DOHH2 (cell line): Measurements from ENCODE around the gene CIDEB.

Experiments used
- H3F3A ChIP-seq: fragments of 200-600 bp; sonication (generic), shearing (Covaris generic); 2 replicates; pipeline ENCODE4 v1.6.0; 2016; ENCODE audit warnings: antibody characterized with exemption, mild to moderate bottlenecking; ENCODE audit not compliant: control insufficient read depth, insufficient read depth
- H3K27ac ChIP-seq: fragments of 200-600 bp; sonication (generic); 2 replicates; pipeline ENCODE4 v1.5.1; 2014; ENCODE audit warnings: low read depth, mild to moderate bottlenecking, low read length, moderate library complexity
- H3K27me3 ChIP-seq: fragments of 200-600 bp; sonication (generic); 2 replicates; pipeline ENCODE4 v1.6.1; 2014; ENCODE audit warnings: mild to moderate bottlenecking, low read length, mixed read lengths; ENCODE audit not compliant: control insufficient read depth
- H3K36me3 ChIP-seq: fragments of 200-600 bp; sonication (generic); 2 replicates; pipeline ENCODE4 v1.6.1; 2014; ENCODE audit warnings: mild to moderate bottlenecking, low read length, moderate library complexity, mixed read lengths; ENCODE audit not compliant: control insufficient read depth
- H3K4me1 ChIP-seq: fragments of 200-600 bp; sonication (generic); 2 replicates; pipeline ENCODE4 v1.6.1; 2014; ENCODE audit warnings: mild to moderate bottlenecking, low read length, mixed read lengths; ENCODE audit not compliant: control insufficient read depth
- H3K4me2 ChIP-seq: fragments of 200-600 bp; sonication (generic); 2 replicates; pipeline ENCODE4 v1.6.0; 2014; ENCODE audit warnings: mild to moderate bottlenecking, low read length, moderate library complexity
- H3K4me3 ChIP-seq: fragments of 200-600 bp; sonication (generic); 2 replicates; pipeline ENCODE4 v1.5.1; 2014; ENCODE audit warnings: mild to moderate bottlenecking, low read length, mixed read lengths
- H3K79me2 ChIP-seq: fragments of 200-600 bp; sonication (generic); 2 replicates; pipeline ENCODE4 v1.6.1; 2014; ENCODE audit warnings: mild to moderate bottlenecking, low read length, mixed read lengths; ENCODE audit not compliant: control insufficient read depth
- H3K9me2 ChIP-seq: fragments of 200-600 bp; sonication (generic); replicated peaks from 2 replicates; pipeline ENCODE4 v1.6.1; 2014; ENCODE audit warnings: mild to moderate bottlenecking, low read length, mixed read lengths; ENCODE audit not compliant: control insufficient read depth
- H3K9me3 ChIP-seq: fragments of 200-600 bp; sonication (generic); 2 replicates; pipeline ENCODE4 v1.6.1; 2014; ENCODE audit warnings: antibody characterized with exemption, low read length, mixed read lengths; ENCODE audit not compliant: control insufficient read depth, insufficient read depth
- H4K20me1 ChIP-seq: fragments of 200-600 bp; sonication (generic); 2 replicates; pipeline ENCODE4 v1.6.0; 2014; ENCODE audit warnings: low read depth, mild to moderate bottlenecking, antibody characterized with exemption, low read length, moderate library complexity; ENCODE audit not compliant: control insufficient read depth, insufficient read depth
- EZH2phosphoT487 ChIP-seq: fragments of 200-600 bp; sonication (generic); IDR thresholded peaks from 2 replicates; pipeline ENCODE4 v1.6.1; 2017; ENCODE audit warnings: borderline replicate concordance, mild to moderate bottlenecking, antibody characterized with exemption, low read length, moderate library complexity, mixed read lengths
- TF ChIP-seq, protein P1 (sequence below): fragments of 200-600 bp; sonication (generic); IDR thresholded peaks from one replicate; pipeline ENCODE4 v1.5.1; 2014; ENCODE audit warnings: antibody characterized with exemption, mild to moderate bottlenecking, low read depth, low read length; ENCODE audit not compliant: poor library complexity, severe bottlenecking

The CIDEB gene

DNA sequence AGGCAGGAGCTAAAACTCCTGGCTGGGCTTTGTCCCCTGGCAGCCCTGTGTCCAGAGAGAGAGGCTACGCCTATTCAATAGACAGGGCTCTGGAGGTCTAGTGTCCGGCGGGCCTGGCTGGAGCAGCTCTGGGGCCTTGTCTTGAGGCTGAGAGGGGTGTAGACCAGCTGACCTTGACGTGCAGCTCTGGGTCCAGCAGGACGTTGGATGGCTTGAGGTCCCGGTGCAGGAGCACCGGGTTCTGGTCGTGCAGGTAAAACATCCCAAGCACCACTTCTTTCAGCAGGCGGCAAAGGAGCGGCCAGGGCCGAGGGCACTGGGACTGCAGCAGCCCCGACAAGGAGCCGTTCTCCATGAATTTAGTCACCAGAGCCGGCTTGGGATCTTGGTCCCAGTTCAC lies 31.1 kb upstream of the CIDEB start:
- TF ChIP-seq EZH2phosphoT487 = no peak
- Histone ChIP-seq H3K4me1 (peaks cover 19% of the 10 kb centered on the region), H3K4me3 (peak overlapping the region; percentile 83), H3F3A (no peaks in the 10 kb centered on the region; the same call in 1 of the 2 replicates), H4K20me1 (no peaks in the 10 kb centered on the region), H3K79me2 (no peaks in the 10 kb centered on the region), H3K4me2 (peak overlapping the region; percentile 90), H3K27me3 (peaks cover 13% of the 10 kb centered on the region), H3K9me3 (no peaks in the 10 kb centered on the region), H3K36me3 (no peaks in the 10 kb centered on the region), H3K27ac (no peak overlapping the region), H3K9me2 (no peaks in the 10 kb centered on the region)

- Histone ChIP-seq H3K27ac (no peak overlapping the region), H3K9me2 (no peaks in the 10 kb centered on the region), H3K36me3 (no peaks in the 10 kb centered on the region), H3K4me1 (peaks cover 29% of the 10 kb centered on the region), H3K9me3 (no peaks in the 10 kb centered on the region), H4K20me1 (no peaks in the 10 kb centered on the region), H3K27me3 (peaks cover 18% of the 10 kb centered on the region), H3F3A (no peaks in the 10 kb centered on the region; the same call in 1 of the 2 replicates), H3K4me2 (no peak overlapping the region), H3K79me2 (no peaks in the 10 kb centered on the region), H3K4me3 (no peak overlapping the region)
- TF ChIP-seq, protein P1, sequence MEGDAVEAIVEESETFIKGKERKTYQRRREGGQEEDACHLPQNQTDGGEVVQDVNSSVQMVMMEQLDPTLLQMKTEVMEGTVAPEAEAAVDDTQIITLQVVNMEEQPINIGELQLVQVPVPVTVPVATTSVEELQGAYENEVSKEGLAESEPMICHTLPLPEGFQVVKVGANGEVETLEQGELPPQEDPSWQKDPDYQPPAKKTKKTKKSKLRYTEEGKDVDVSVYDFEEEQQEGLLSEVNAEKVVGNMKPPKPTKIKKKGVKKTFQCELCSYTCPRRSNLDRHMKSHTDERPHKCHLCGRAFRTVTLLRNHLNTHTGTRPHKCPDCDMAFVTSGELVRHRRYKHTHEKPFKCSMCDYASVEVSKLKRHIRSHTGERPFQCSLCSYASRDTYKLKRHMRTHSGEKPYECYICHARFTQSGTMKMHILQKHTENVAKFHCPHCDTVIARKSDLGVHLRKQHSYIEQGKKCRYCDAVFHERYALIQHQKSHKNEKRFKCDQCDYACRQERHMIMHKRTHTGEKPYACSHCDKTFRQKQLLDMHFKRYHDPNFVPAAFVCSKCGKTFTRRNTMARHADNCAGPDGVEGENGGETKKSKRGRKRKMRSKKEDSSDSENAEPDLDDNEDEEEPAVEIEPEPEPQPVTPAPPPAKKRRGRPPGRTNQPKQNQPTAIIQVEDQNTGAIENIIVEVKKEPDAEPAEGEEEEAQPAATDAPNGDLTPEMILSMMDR = no peak
- no peak for TF ChIP-seq EZH2phosphoT487
Observed at GRCh38 chr14:24337824-24338175, 30.0 kb upstream of the CIDEB start.

DNA sequence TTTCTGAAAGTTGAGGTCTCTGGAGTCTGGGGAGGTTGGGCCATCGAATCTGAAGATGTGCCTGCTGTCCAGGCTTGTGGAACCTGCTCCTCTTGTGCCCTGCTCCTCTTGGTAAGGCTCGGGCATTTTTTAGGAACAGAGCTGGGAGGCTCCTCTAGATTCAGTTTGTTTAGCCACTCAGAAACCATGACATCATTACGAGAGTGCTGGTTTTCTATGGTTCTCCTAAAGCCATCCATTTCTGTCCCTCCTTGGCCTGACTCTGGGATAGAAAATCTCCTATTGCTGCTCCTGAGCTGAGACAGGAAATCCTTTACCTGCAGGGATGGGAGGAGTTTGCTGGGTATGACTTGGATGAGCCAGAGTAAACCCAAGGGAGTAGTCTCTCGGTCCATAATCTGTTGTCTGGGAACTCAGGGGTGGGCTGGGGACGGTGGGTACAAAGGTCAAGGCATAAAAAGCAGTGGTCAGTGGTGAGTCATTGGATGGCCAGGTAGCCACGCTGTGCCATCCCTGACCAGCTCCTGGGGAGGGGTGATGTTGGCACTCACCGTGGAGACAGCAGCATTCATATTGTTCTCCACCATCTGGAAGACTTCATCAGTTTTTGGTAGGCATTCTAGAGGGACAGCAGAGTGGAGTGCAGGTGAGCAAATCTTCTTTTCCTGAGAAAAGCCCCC lies 29.5 kb upstream of the CIDEB start:
- no peak for TF ChIP-seq EZH2phosphoT487
- TF ChIP-seq, protein P1 = no peak
- Histone ChIP-seq H3K4me2 (no peak overlapping the region), H3K27ac (no peak overlapping the region)

GRCh38 chr14:24335461-24336171 lies 27.8 kb upstream of the CIDEB start:
- no peak overlapping the region for H3K27ac ChIP-seq
- H3K4me2 ChIP-seq = no peak overlapping the region
- peaks cover 20% of the 10 kb centered on the region for H3K27me3 ChIP-seq
- H3K36me3 ChIP-seq = no peaks in the 10 kb centered on the region
- H3K4me3 ChIP-seq = no peak overlapping the region
- H3F3A ChIP-seq = no peaks in the 10 kb centered on the region; the same call in 1 of the 2 replicates
- H3K79me2 ChIP-seq = no peaks in the 10 kb centered on the region
- no peaks in the 10 kb centered on the region for H3K9me2 ChIP-seq
- no peaks in the 10 kb centered on the region for H4K20me1 ChIP-seq
- H3K4me1 ChIP-seq = peaks cover 43% of the 10 kb centered on the region
- no peaks in the 10 kb centered on the region for H3K9me3 ChIP-seq
- TF ChIP-seq EZH2phosphoT487 = no peak
- TF ChIP-seq, protein P1 = no peak

More for the DNA sequence above, 29.5 kb upstream of the CIDEB start:
- H3K9me3 ChIP-seq = no peaks in the 10 kb centered on the region
- H3K79me2 ChIP-seq = no peaks in the 10 kb centered on the region
- H3K9me2 ChIP-seq = no peaks in the 10 kb centered on the region
- peaks cover 35% of the 10 kb centered on the region for H3K4me1 ChIP-seq
- H3K4me3 ChIP-seq = no peak overlapping the region
- no peaks in the 10 kb centered on the region for H3K36me3 ChIP-seq
- peaks cover 23% of the 10 kb centered on the region for H3K27me3 ChIP-seq
- no peaks in the 10 kb centered on the region; the same call in 1 of the 2 replicates for H3F3A ChIP-seq
- H4K20me1 ChIP-seq = no peaks in the 10 kb centered on the region
